ENCODE measurements around the gene GNAL. TPM values are rescaled to one million over a fixed set of nuclear protein-coding genes. Genes with fewer than 3 reads are reported as not detected.

Gene GNAL
- total and polyA plus RNA-seq, 4 donors = 0.15 to 0.92 (median 0.72) TPM

GRCh38 chr18:11866764-11867163 is 177.7 kb downstream of the GNAL start:
- Histone ChIP-seq H3K9ac (ENCODE audit: low read depth in 1 of 2, low read length in 2 of 2) (no peak overlapping the region), H3K4me1 (ENCODE audit: control insufficient read depth in 4 of 4, insufficient read depth in 4 of 4, low read length in 3 of 4) (no peaks in the 10 kb centered on the region), H3K27ac (ENCODE audit: low read depth in 1 of 2, low read length in 2 of 2) (no peak overlapping the region), H3K27me3 (ENCODE audit: control insufficient read depth in 4 of 4, insufficient read depth in 4 of 4, low read length in 3 of 4) (no peaks in the 10 kb centered on the region), H3K4me3 (ENCODE audit: low read depth in 1 of 3, low read length in 3 of 3) (no peak overlapping the region), H3K36me3 (ENCODE audit: control insufficient read depth in 4 of 4, insufficient read depth in 3 of 4, low read depth in 1 of 4, low read length in 3 of 4) (no peaks in the 10 kb centered on the region), H3K9me3 (ENCODE audit: control insufficient read depth in 4 of 4, low read length in 3 of 4) (no peaks in the 10 kb centered on the region)
- DNase-seq (ENCODE audit: low spot score) = no peak
- 65% methylated on average over 5 of the region's 5 CpGs for WGBS
- no peak for TF ChIP-seq TAF1 (conservative IDR thresholded peaks at IDR 0.05)
- no peak for TF ChIP-seq NR2F2 (IDR thresholded peaks at IDR 0.05)
- no peak for TF ChIP-seq GABPA (IDR thresholded peaks at IDR 0.05 in 1 of 2, conservative IDR thresholded peaks at IDR 0.05 in 1 of 2)
- TF ChIP-seq RXRA (IDR thresholded peaks at IDR 0.05) = no peak
- TF ChIP-seq JUND (IDR thresholded peaks at IDR 0.05) = no peak
- no peak for TF ChIP-seq YY1 (IDR thresholded peaks at IDR 0.05)
- no peak for TF ChIP-seq ZBTB33 (IDR thresholded peaks at IDR 0.05)
- TF ChIP-seq RAD21 (IDR thresholded peaks at IDR 0.05) = no peak
- TF ChIP-seq FOXA1 (IDR thresholded peaks at IDR 0.05) = no peak
- no peak for TF ChIP-seq HNF4A (conservative IDR thresholded peaks at IDR 0.05)
- no peak for TF ChIP-seq EGR1 (IDR thresholded peaks at IDR 0.05; ENCODE audit: low read depth in 2 of 2)
- no peak for TF ChIP-seq ATF3 (IDR thresholded peaks at IDR 0.05)
- TF ChIP-seq REST (IDR thresholded peaks at IDR 0.05) = no peak
- no peak for TF ChIP-seq MAX (IDR thresholded peaks at IDR 0.05)
- TF ChIP-seq SP1 (IDR thresholded peaks at IDR 0.05) = no peak
- no peak for TF ChIP-seq FOXA2 (IDR thresholded peaks at IDR 0.05)
- TF ChIP-seq HNF4G (IDR thresholded peaks at IDR 0.05) = no peak
- TF ChIP-seq CTCF (IDR thresholded peaks at IDR 0.05; ENCODE audit: low read depth, low read length, missing input control) = no peak

Data from liver (tissue), 9 donors.